GM19324 (cell line): ENCODE data around the gene MED26.

Experiments
- ATAC-seq: cut with Tn5 transposase; IDR thresholded peaks from one replicate; pipeline ENCODE4 v1.9.1; 2021; ENCODE audit warnings: mild to moderate bottlenecking, moderate library complexity; ENCODE audit not compliant: unreplicated experiment, low FRiP score

Gene MED26

GRCh38 chr19:16619457-16619856 lies 8.5 kb downstream of the MED26 start:
- no peak for ATAC-seq

- no peak for ATAC-seq
These were observed 9.8 kb downstream of the MED26 start for GRCh38 chr19:16618248-16618647.

- no peak for ATAC-seq
These were observed 12.2 kb downstream of the MED26 start for GRCh38 chr19:16615808-16616207.

GRCh38 chr19:16614941-16615340 lies 13.1 kb downstream of the MED26 start:
- no peak for ATAC-seq

- no peak for ATAC-seq
These were observed 14.2 kb downstream of the MED26 start for GRCh38 chr19:16613841-16614240.

DNA sequence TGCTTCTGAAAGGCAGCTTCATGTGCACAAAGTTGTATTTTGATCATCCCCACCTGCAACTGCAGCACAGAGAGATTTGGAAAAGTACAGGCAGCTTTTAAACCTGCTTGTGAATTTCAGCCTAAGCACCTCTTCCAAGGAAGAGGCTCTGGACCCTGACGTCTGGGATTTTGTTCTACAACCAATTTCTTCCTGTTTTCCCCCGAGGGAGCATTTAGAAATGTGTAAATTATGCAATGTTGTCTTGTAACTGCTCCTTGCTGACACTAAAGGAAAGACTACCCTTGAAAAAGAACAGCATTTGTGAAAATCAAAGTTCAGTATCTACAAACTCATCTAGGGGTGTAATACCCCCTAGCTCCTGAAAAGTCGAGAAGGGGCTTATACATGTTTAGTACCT lies 15.4 kb downstream of the MED26 start:
- no peak for ATAC-seq

- no peak for ATAC-seq
These were observed 16.9 kb downstream of the MED26 start for GRCh38 chr19:16611121-16611520.

- no peak for ATAC-seq
These were observed 18.3 kb downstream of the MED26 start for GRCh38 chr19:16609511-16610200.

DNA sequence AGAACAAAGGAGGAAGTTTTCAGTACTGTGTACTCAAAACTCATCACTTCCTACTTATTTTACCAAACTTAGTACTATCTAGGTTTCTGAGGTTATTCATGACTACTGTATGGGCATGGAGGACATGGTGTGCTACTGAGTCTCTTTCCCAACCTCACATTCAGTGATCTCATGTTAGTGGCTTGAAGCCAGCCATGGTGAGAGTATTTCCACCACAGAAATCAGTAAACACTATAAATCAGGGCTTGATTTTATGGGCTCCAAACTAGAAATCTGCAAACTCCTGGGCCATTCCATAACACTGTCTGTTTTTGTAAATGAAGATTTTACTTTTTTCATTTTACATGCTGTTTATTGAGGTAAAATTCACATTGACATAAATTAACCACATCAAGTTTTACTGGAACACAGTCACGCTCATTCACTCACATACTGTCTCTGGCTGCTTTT lies 19.7 kb downstream of the MED26 start:
- ATAC-seq: no peak

GRCh38 chr19:16607819-16608218 lies 20.2 kb downstream of the MED26 start:
- ATAC-seq: no peak

DNA sequence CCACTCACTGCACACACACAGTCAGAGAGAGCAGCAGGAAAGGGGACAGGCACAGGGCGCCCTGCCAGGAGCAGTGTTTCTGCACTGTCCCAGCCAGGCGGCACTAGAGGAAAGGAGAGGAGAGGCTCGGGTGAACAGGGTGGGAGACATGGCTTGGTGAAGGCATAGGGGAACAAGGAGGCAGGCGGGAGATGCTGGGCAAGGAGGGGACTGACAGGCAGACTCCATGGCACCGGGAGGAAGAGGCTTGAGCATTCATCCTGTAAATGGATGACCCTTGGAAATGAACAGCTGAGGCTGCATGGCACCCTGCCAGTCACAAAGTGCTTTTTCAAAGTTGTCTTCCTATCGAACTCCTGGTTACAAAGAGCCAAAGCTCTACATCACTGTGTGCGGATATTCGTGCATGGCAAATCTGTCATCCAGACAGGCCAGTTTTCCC lies 22.4 kb downstream of the MED26 start:
- no peak for ATAC-seq

DNA sequence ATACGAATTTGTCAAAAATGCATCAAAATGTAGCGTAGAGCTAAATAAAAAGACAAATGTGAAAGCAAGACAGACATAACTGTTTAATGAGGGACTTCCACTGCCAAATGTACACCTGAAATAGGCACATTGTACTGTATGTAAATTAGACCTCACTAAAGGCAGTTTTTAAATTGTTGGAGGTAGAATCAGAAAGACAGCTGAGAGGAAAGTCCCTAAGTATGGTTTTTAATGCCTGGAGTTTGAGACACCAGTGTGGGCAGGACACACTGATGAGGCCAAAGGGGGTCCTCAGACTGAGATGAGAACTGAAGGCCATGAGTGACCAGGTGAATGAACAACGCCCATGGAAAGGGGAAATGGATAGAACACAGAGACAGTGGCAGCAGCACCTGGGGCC lies 22.9 kb downstream of the MED26 start:
- no peak for ATAC-seq

DNA sequence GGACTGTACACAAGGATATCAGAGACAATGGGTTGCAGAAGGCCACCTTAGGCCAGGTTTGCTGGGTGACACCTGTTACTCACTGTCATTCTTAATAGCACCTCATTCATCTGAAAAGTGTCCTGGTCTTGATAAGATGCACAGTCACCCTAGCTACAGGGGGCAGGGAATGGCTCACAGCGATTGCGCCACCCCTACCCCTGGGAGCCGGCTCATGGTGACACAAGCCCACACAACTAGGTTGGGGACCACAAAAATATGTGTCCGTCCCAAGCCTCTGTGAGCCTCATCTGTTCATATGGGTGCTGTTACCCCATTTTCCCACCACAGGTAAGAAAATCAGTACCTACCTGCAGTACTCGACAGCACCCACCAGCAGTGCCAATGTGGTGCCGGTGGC lies 23.4 kb downstream of the MED26 start:
- no peak for ATAC-seq

DNA sequence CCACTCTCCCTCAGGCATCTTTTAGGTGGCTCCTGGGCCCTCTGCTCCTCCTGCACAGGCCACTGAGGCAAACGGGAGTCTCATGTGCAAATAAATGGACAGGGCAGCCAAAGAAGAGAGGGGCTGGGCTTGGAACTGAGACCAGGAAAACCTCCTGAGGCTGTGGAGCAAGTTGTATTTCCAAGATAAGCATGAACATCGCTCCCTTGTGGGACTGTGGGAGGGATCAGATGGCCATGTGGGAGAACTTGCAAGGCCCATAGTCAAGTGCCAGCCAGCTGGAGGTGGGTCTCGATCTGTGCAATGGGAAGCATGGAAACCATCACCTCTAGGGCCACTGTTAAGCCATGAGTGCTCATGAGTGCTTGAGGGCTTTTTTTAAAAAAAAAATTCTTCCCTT lies 24.9 kb downstream of the MED26 start:
- no peak for ATAC-seq

GRCh38 chr19:16601378-16602052 lies 26.5 kb downstream of the MED26 start:
- ATAC-seq: no peak

GRCh38 chr19:16600824-16601223 lies 27.2 kb downstream of the MED26 start:
- no peak for ATAC-seq

DNA sequence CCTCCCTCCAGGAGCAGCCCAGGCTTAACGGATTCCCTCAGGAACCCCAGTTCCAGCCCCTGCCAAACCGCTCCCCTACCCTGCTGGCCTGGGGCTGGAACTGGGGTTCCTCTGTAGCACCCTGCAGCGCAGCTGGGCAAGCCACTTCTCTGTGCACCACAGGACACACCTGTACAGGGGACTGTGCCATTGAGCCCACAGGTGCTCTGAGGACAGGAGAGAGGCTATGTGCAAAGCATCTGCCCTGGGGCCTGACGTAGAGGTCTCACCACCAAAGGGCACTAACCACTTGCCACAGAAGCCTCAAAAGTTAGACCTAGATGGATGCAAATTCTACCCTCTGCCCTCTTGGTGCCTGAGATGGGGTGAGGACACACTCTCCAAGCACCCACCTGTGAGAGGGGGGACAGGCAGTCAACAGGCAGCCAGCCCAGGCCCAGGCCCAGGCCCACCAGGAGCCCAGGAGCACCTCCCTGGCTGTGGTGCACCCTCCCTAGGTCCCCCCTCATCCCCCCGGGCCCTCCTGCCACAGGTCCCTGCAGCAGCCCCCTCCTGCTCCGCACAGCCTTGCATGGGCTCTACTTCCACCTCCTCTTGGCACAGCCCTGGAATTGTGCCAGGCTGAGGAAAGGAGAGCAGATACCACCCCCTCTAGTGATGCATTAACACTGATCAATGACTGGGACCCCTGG lies 28.2 kb downstream of the MED26 start:
- ATAC-seq: no peak

GRCh38 chr19:16598848-16599247 lies 29.2 kb downstream of the MED26 start:
- no peak for ATAC-seq

DNA sequence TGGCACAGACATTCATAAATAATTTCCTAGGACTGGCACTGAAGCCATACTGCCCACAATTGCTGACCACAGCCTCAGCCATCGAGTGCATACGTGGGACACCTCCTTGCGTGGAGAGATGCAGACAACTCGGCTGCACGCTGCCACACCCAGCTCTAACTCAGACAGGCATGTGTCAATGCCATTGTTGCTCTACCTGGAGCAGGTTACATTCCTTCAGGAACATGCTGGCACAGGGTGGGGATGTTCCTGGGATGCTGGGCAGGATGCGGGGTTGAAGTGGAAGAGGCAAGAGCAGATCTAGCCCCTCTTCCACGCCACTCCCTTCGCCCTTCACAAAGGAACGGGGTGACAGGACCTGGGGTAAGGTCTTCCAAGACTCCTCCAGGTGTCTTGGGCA lies 31.6 kb downstream of the MED26 start:
- ATAC-seq: no peak

DNA sequence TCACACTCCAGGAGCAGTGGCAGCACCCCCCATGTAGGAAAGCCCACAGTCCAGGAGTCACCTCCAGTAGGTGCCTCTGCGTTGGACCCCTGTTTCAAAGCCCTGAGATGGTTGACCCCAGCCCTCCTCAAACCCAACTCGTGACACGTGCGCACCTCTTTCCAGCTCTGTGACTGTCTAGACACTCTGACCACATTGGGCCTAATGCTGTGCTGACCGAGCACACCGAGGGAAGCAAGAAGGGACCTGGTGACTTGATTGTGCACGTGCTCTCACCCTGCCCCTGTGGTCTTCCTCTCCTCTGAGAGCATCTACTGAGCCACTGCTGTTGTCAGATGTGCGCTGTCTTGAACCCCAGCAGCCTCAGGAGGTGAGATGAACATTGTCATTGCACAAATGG lies 32.9 kb downstream of the MED26 start:
- no peak for ATAC-seq

DNA sequence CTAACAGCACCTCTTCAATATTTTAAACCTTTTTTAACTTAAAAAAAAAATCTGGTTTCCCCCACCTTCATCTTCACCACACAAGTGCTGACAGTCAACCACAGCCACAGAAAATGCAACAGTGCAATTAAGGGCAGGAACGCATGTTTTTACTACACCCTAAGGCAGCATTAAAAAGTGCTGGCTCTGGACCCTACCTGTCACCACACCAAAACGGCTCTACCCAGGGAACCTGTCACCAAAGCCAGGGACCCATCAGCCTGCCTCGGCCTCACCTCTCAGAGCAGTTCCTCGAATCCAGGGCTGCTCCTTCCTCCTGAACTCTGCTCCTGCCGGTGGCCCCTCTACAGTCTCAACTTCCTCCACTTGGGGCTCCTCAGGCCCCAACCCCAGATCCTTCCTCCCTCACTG lies 33.3 kb downstream of the MED26 start:
- ATAC-seq: no peak

GRCh38 chr19:16594131-16594586 lies 33.8 kb downstream of the MED26 start:
- ATAC-seq: no peak
